Heart left ventricle (tissue), 13 donors: ENCODE data around the gene RNASE13.
"Not testable (repeated sequence)": the region's sequence is repeated elsewhere in the genome, so short reads cannot be mapped to it uniquely, and the experiment has no call there.

Experiments used
- CTCF ChIP-seq, 12 donors: fragments of 200-600 bp; sonication (generic) in 4 of 12; IDR thresholded peaks; one replicate each; pipeline versions ENCODE4 v1.5.0 to v1.8.0; 2018 to 2022; ENCODE audit warnings: antibody characterized with exemption in 12 of 12, mild to moderate bottlenecking in 5 of 12
- POLR2A ChIP-seq, 2 donors: fragments of 450-650 bp; IDR thresholded peaks; one replicate each; pipeline ENCODE4 v1.6.1; 2017; ENCODE audit warnings: antibody characterized with exemption in 2 of 2, mild to moderate bottlenecking in 2 of 2, moderate library complexity in 2 of 2
- donor health status: ischemic (EF 13 %, LVEDD 7.1; RV severe dilation, severe dysfunction).
- donor health status: DM: no; HTN: yes; CAD: no.
- donor health status: DM: no; HTN: no; CAD: no.
- donor health status: ischemic (EF 25% LVEDD 6.9; RV normal size, moderate dysfunction).
- donor health status: ischemic (EF 25% LVEDD 5.7; RV mildly dilated, moderate dysfunction).
- donor health status: ischemic (EF 35%, LVEDD 5.7; RV mildly dilated, moderate dysfunction).
- donor health status: nonischemic (EF 11% LVEDD 7.7; RV severe dilation, severe dysfunction).
- donor health status: DM: yes; HTN: yes; CAD: no.
- donor health status: PGD.
- donor health status: ischemic (EF 29% LVEDD 5.4; RV normal size, mild dysfunction).
- donor health status: nonischemic (EF 23%, LVEDD 6.1; RV moderate dilation, normal function).

GRCh38 chr14:21009721-21010120, 24.9 kb downstream of the RNASE13 start:
- TF ChIP-seq CTCF, POLR2A (IDR thresholded peaks at IDR 0.05): not testable (repeated sequence)
